ENCODE measurements around the gene C11orf65.

C11orf65 gene

GRCh38 chr11:108467091-108467823, at the start of gene C11orf65:
Gene C11orf65, minus strand, starts transcription at chr11:108467529. Its CDS starts 5,970 bp downstream, at chr11:108461559.
- in situ Hi-C loops (cut with HindIII; ENCODE audit: low sequenced_read_pairs), result no loop called here

- in situ Hi-C loops (cut with HindIII; ENCODE audit: low sequenced_read_pairs), result no loop called here
These were observed 48.8 kb upstream of the C11orf65 start for GRCh38 chr11:108516125-108516524.

GRCh38 chr11:108512708-108513107, 45.4 kb upstream of the C11orf65 start:
- in situ Hi-C loops (cut with HindIII; ENCODE audit: low sequenced_read_pairs), result no loop called here

GRCh38 chr11:108511851-108512474, 44.6 kb upstream of the C11orf65 start:
- in situ Hi-C loops (cut with HindIII; ENCODE audit: low sequenced_read_pairs), result no loop called here

- in situ Hi-C loops (cut with HindIII; ENCODE audit: low sequenced_read_pairs), result no loop called here
These were observed 41.6 kb upstream of the C11orf65 start for GRCh38 chr11:108508653-108509593.

GRCh38 chr11:108501396-108501795, 34.1 kb upstream of the C11orf65 start:
- in situ Hi-C loops (cut with HindIII; ENCODE audit: low sequenced_read_pairs), result no loop called here

GRCh38 chr11:108500721-108501120, 33.4 kb upstream of the C11orf65 start:
- in situ Hi-C loops (cut with HindIII; ENCODE audit: low sequenced_read_pairs), result no loop called here

- in situ Hi-C loops (cut with HindIII; ENCODE audit: low sequenced_read_pairs), result no loop called here
These were observed 32.8 kb upstream of the C11orf65 start for GRCh38 chr11:108500169-108500568.

GRCh38 chr11:108498816-108499408, 31.6 kb upstream of the C11orf65 start:
- in situ Hi-C loops (cut with HindIII; ENCODE audit: low sequenced_read_pairs), result no loop called here

GRCh38 chr11:108498046-108498815, 30.9 kb upstream of the C11orf65 start, which contains the start of gene POGLUT3:
Gene POGLUT3, minus strand, starts transcription at chr11:108498384. Its CDS starts 18 bp downstream, at chr11:108498366.
- in situ Hi-C loops (cut with HindIII; ENCODE audit: low sequenced_read_pairs), result no loop called here

- in situ Hi-C loops (cut with HindIII; ENCODE audit: low sequenced_read_pairs), result no loop called here
These were observed 30.2 kb upstream of the C11orf65 start for GRCh38 chr11:108497317-108498045.

- in situ Hi-C loops (cut with HindIII; ENCODE audit: low sequenced_read_pairs), result no loop called here
These were observed 29.4 kb upstream of the C11orf65 start for GRCh38 chr11:108496643-108497256.

- in situ Hi-C loops (cut with HindIII; ENCODE audit: low sequenced_read_pairs), result no loop called here
These were observed 28.0 kb upstream of the C11orf65 start for GRCh38 chr11:108495326-108495725.

GRCh38 chr11:108494182-108494581, 26.9 kb upstream of the C11orf65 start:
- in situ Hi-C loops (cut with HindIII; ENCODE audit: low sequenced_read_pairs), result no loop called here

GRCh38 chr11:108491936-108492335, 24.6 kb upstream of the C11orf65 start:
- in situ Hi-C loops (cut with HindIII; ENCODE audit: low sequenced_read_pairs), result no loop called here

GRCh38 chr11:108486828-108487227, 19.5 kb upstream of the C11orf65 start:
- in situ Hi-C loops (cut with HindIII; ENCODE audit: low sequenced_read_pairs), result no loop called here

- in situ Hi-C loops (cut with HindIII; ENCODE audit: low sequenced_read_pairs), result no loop called here
These were observed 19.0 kb upstream of the C11orf65 start for GRCh38 chr11:108486331-108486730.

GRCh38 chr11:108483163-108483562, 15.8 kb upstream of the C11orf65 start:
- in situ Hi-C loops (cut with HindIII; ENCODE audit: low sequenced_read_pairs), result no loop called here
